ENCODE results near the gene LRRC27. TPM values are rescaled to one million over a fixed set of nuclear protein-coding genes. Genes with fewer than 3 reads are reported as not detected.

The LRRC27 gene
- total RNA-seq, 2 donors from 2014 or later: 5.8 to 6.1 TPM

DNA sequence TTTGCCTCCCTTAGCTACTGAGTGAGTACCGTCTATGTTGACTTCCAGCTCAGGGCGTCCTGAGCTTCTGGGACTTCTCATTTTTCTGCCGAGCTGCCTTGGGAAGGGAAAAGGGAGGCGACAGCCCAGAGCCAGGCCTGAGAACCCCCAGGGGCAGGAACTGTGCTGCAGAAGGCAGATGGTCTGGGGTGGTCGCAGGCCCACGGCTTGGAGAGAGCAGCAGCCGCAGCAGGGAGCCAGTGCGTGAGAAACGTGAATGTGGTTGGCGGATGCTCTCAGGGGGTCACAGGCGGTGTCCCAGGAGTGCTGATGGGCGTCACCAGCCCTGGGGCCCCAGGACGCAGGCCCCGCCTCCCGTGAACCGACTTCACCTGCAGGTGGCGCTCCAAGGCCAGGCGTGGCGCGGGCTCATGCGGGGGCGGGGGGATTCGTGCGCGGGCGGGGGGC, 55.8 kb downstream of the LRRC27 start:
- H3K9me3 ChIP-seq: no peaks in the 10 kb centered on the region
- no peaks in the 10 kb centered on the region for H3K4me1 ChIP-seq
- no peaks in the 10 kb centered on the region for H3K36me3 ChIP-seq
- peak overlapping the region; percentile 13 to 69 for H3K9ac ChIP-seq (ENCODE audit: low read depth in 2 of 2, low read length in 2 of 2)
- intact Hi-C loops (cut with DNase I): loop anchor here (2.0 to 10.0 kb wide), 2 partner anchors 65 to 187 kb away; no protein-coding TSS in a partner anchor
- no peaks in the 10 kb centered on the region for H3K27me3 ChIP-seq
- H3K27ac ChIP-seq: no peak overlapping the region
- DNase-seq: peak; percentile 82
- TF ChIP-seq, protein P1, sequence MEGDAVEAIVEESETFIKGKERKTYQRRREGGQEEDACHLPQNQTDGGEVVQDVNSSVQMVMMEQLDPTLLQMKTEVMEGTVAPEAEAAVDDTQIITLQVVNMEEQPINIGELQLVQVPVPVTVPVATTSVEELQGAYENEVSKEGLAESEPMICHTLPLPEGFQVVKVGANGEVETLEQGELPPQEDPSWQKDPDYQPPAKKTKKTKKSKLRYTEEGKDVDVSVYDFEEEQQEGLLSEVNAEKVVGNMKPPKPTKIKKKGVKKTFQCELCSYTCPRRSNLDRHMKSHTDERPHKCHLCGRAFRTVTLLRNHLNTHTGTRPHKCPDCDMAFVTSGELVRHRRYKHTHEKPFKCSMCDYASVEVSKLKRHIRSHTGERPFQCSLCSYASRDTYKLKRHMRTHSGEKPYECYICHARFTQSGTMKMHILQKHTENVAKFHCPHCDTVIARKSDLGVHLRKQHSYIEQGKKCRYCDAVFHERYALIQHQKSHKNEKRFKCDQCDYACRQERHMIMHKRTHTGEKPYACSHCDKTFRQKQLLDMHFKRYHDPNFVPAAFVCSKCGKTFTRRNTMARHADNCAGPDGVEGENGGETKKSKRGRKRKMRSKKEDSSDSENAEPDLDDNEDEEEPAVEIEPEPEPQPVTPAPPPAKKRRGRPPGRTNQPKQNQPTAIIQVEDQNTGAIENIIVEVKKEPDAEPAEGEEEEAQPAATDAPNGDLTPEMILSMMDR (IDR thresholded peaks at IDR 0.05): peak; percentile 31
- no peak overlapping the region for H3K4me3 ChIP-seq

DNA sequence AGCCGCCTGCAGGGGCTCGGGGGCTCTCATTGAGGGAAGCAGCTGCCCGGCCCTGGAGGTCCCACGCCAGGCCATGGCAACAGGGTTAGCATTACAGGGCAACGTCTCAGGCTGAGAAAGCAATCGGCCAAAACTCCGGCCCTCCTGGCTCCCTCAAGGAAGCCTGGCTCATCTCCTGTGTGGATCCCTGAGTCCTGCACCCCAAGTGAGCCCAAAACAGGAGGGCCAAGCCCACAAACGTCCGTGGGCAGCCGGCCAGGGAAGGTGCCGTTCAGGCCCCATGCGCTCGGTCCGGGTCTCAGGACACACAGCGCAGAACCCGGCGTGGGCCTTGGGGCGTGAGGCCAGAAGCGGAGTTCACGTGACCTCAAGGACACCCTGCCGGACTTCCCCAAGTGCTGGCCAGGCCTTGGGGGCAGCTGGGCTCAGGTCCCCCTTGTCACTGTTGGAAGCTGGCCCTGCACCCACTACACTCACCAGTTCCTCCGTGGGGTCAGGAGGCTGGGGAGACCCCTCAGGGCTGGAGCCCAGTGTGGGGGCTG, 57.0 kb downstream of the LRRC27 start:
- H3K27ac ChIP-seq: no peak overlapping the region
- H3K4me1 ChIP-seq: no peaks in the 10 kb centered on the region
- no peaks in the 10 kb centered on the region for H3K36me3 ChIP-seq
- H3K9ac ChIP-seq (ENCODE audit: low read depth in 2 of 2, low read length in 2 of 2): peak overlapping the region in 1 of 2 donors; percentile 41
- no peaks in the 10 kb centered on the region for H3K27me3 ChIP-seq
- peak; percentile 34 for DNase-seq
- H3K9me3 ChIP-seq: no peaks in the 10 kb centered on the region
- TF ChIP-seq, protein P1 (IDR thresholded peaks at IDR 0.05): no peak
- intact Hi-C loops (cut with DNase I): loop anchor here (10.0 kb wide), 1 partner anchor 186 kb away; no protein-coding TSS in a partner anchor
- H3K4me3 ChIP-seq: no peak overlapping the region

DNA sequence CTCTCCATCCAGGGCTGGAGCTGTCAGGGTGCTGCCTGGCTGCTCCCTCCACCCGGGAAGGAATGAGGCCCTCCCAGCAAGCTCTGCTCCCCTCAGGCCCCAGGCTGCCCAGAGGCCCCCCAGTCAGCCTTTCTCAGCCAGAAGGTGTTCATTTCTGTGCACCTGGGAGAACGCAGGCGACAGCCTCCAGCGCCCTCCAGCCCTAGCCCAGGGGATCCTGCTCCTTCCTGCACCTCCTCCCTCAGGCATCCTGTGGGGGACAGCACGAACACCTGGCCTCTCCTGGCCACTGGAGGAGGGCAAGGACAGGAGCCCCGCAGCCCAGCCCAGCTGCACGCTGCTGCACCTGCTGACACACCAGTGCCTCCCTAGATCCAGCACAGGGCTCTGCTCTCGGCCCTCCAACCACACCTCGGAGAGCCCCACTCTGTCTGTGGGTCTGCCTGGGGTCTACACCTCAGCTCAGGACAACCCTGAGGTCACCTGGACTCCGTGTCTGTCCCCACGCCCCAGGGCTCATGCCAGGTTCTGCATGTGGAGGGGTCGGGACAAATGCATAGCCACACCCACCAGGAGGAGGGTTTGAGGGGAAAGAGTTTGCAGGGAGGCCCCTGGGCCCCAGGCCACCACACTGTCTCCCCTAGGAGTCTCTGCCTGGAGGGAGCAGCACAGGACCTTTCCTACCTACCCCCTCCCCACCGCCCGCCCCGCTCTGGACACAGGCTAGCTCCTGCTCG, 57.6 kb downstream of the LRRC27 start:
- intact Hi-C loops (cut with DNase I): loop anchor here (10.0 kb wide), 1 partner anchor 185 kb away; no protein-coding TSS in a partner anchor
- DNase-seq: no peak
- no peak overlapping the region for H3K4me3 ChIP-seq
- H3K36me3 ChIP-seq: no peaks in the 10 kb centered on the region
- H3K9ac ChIP-seq (ENCODE audit: low read depth in 2 of 2, low read length in 2 of 2): peak overlapping the region in 1 of 2 donors; percentile 41
- TF ChIP-seq, protein P1 (IDR thresholded peaks at IDR 0.05): no peak
- H3K27ac ChIP-seq: no peak overlapping the region
- H3K27me3 ChIP-seq: no peaks in the 10 kb centered on the region
- no peaks in the 10 kb centered on the region for H3K4me1 ChIP-seq
- no peaks in the 10 kb centered on the region for H3K9me3 ChIP-seq

DNA sequence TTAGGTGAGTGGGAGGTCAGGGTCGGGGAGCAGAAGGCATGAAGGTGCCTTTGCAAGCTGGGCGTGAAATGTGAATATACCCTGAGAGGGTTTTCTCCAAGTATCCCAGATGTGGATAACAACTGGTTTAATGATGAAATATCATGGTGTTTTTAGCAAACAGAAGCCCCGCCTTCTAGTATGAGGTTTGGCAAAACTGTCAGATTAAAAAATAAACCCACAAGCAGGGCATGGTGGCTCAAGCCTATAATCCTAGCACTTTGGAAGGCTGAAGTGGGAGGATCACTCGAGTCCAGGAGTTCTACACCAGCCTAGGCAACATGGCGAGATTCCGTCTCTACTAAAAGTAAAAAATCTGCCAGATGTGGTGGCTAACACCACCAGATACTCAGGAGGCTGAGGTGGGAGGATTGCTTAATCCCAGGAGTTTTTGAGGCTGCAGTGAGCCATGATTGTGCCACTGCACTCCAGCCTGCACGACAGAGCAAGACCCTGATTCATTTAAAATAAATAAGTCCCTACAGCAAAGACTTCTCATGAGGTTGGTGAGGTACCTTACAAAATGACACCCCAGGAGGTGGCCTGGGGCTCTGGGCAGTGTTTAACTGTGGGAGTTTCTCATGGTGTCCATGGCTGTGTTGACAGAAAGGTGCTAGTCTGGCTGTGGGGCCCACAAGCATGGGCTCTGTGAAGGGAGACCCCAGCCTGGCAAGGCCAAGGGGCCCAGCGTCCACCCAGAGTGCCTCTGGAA, 58.4 kb downstream of the LRRC27 start:
- no peak for DNase-seq
- intact Hi-C loops (cut with DNase I): no loop called here
- H3K9ac ChIP-seq (ENCODE audit: low read depth in 2 of 2, low read length in 2 of 2): no peak overlapping the region

More for the DNA sequence above, 58.4 kb downstream of the LRRC27 start:
- H3K9me3 ChIP-seq: no peaks in the 10 kb centered on the region
- no peaks in the 10 kb centered on the region for H3K27me3 ChIP-seq
- peaks cover 2% of the 10 kb centered on the region for H3K4me1 ChIP-seq
- H3K4me3 ChIP-seq: no peak overlapping the region
- no peaks in the 10 kb centered on the region for H3K36me3 ChIP-seq
- TF ChIP-seq, protein P1 (IDR thresholded peaks at IDR 0.05): no peak
- H3K27ac ChIP-seq: no peak overlapping the region

Measured in colonic mucosa (tissue), 4 donors.